ENCODE data around the gene ABCB1.
A peak's percentile ranks its signal among the peaks of the same experiment; 100 is the strongest.

ABCB1 gene

GRCh38 chr7:87548123-87548919 lies 52.4 kb downstream of the ABCB1 start:
- no peak for TF ChIP-seq CTCF (IDR thresholded peaks at IDR 0.05; ENCODE audit: insufficient read depth, low read length, poor library complexity, severe bottlenecking)
- no peaks in the 10 kb centered on the region for H3K27me3 ChIP-seq (replicated peaks; ENCODE audit: control insufficient read depth, insufficient read depth, low read length)
- no peaks in the 10 kb centered on the region for H3K36me3 ChIP-seq (ENCODE audit: control insufficient read depth, insufficient read depth, low read length)
- H3K4me3 ChIP-seq (replicated peaks; ENCODE audit: low read depth, low read length), result no peak overlapping the region
- DNase-seq (ENCODE audit: extremely low read depth, insufficient read length), result no peak

GRCh38 chr7:87545760-87546159 lies 54.9 kb downstream of the ABCB1 start:
- Histone ChIP-seq H3K36me3 (ENCODE audit: control insufficient read depth, insufficient read depth, low read length) (no peaks in the 10 kb centered on the region), H3K4me3 (replicated peaks; ENCODE audit: low read depth, low read length) (no peak overlapping the region), H3K27me3 (replicated peaks; ENCODE audit: control insufficient read depth, insufficient read depth, low read length) (no peaks in the 10 kb centered on the region)
- no peak for TF ChIP-seq CTCF (IDR thresholded peaks at IDR 0.05; ENCODE audit: insufficient read depth, low read length, poor library complexity, severe bottlenecking)
- DNase-seq (ENCODE audit: extremely low read depth, insufficient read length), result no peak

- no peaks in the 10 kb centered on the region for H3K36me3 ChIP-seq (ENCODE audit: control insufficient read depth, insufficient read depth, low read length)
- DNase-seq (ENCODE audit: extremely low read depth, insufficient read length), result peak; percentile 6
- no peak for TF ChIP-seq CTCF (IDR thresholded peaks at IDR 0.05; ENCODE audit: insufficient read depth, low read length, poor library complexity, severe bottlenecking)
- H3K4me3 ChIP-seq (replicated peaks; ENCODE audit: low read depth, low read length), result no peak overlapping the region
- H3K27me3 ChIP-seq (replicated peaks; ENCODE audit: control insufficient read depth, insufficient read depth, low read length), result no peaks in the 10 kb centered on the region
These were observed 57.1 kb downstream of the ABCB1 start for GRCh38 chr7:87543623-87544022.

- TF ChIP-seq CTCF (IDR thresholded peaks at IDR 0.05; ENCODE audit: insufficient read depth, low read length, poor library complexity, severe bottlenecking), result no peak
- no peaks in the 10 kb centered on the region; the same call in 1 of the 2 replicates for H3K27me3 ChIP-seq (replicated peaks; ENCODE audit: control insufficient read depth, insufficient read depth, low read length)
- no peak overlapping the region for H3K4me3 ChIP-seq (replicated peaks; ENCODE audit: low read depth, low read length)
- DNase-seq (ENCODE audit: extremely low read depth, insufficient read length), result no peak
- no peaks in the 10 kb centered on the region for H3K36me3 ChIP-seq (ENCODE audit: control insufficient read depth, insufficient read depth, low read length)
These were observed 59.0 kb downstream of the ABCB1 start for GRCh38 chr7:87541648-87542047.

- no peak for DNase-seq (ENCODE audit: extremely low read depth, insufficient read length)
- H3K4me3 ChIP-seq (replicated peaks; ENCODE audit: low read depth, low read length), result no peak overlapping the region
- no peaks in the 10 kb centered on the region for H3K36me3 ChIP-seq (ENCODE audit: control insufficient read depth, insufficient read depth, low read length)
- TF ChIP-seq CTCF (IDR thresholded peaks at IDR 0.05; ENCODE audit: insufficient read depth, low read length, poor library complexity, severe bottlenecking), result no peak
- H3K27me3 ChIP-seq (replicated peaks; ENCODE audit: control insufficient read depth, insufficient read depth, low read length), result no peaks in the 10 kb centered on the region; the same call in 1 of the 2 replicates
These were observed 62.6 kb downstream of the ABCB1 start for GRCh38 chr7:87538052-87538451.
